ENCODE data around the gene USH1G.

The USH1G gene

DNA sequence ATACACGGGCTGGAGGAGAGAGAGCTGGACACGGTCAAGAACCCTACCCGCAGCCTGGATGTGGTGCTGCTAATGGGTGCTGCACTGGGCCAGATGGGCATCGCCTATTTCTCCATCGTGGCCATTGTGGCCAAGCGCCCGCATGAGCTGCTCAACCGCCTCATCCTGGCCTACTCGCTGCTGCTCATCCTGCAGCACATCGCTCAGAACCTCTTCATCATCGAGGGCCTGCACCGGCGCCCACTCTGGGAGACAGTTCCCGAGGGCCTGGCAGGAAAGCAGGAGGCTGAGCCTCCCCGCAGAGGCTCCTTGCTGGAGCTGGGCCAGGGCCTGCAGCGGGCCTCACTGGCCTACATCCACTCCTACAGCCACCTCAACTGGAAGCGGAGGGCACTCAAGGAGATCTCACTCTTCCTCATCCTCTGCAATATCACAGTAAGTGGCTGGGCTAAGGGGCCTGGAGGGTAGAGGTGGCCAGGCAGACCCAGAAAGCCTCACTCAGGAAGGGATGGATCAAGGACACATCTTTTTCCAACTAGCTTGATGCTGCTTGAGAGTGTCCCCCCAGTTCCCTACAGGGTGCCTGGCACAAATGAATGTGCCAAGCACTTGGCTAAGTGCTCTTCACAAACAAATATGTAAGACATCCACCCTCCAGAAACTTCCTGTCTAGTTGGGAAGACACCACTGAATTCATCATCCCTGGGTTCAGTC lies 24.1 kb upstream of the USH1G start:
- no peak overlapping the region for H2BK5ac ChIP-seq (ENCODE audit: low read depth, low read length, poor library complexity)
- H4K91ac ChIP-seq (ENCODE audit: low read depth, low read length): no peak overlapping the region
- no peak overlapping the region for H3K4ac ChIP-seq (ENCODE audit: low read depth, low read length)
- no peak for DNase-seq
- H4K12ac ChIP-seq (ENCODE audit: low read depth, low read length): no peak overlapping the region
- H3K27me3 ChIP-seq (ENCODE audit: insufficient read depth, low read length): no peaks in the 10 kb centered on the region
- H3K4me3 ChIP-seq (ENCODE audit: low read depth, low read length): no peak overlapping the region
- no peak overlapping the region for H2AFZ ChIP-seq (ENCODE audit: insufficient read depth, low read length, poor library complexity)
- no peak overlapping the region for H3K23ac ChIP-seq (ENCODE audit: low read length)
- no peaks in the 10 kb centered on the region for H3K36me3 ChIP-seq (ENCODE audit: control insufficient read depth in 1 of 2, insufficient read depth in 2 of 2, low read length in 2 of 2)
- H4K8ac ChIP-seq (ENCODE audit: low read depth, low read length): no peak overlapping the region
- H3K79me1 ChIP-seq (ENCODE audit: low read length): no peaks in the 10 kb centered on the region
- no peak overlapping the region for H3K4me2 ChIP-seq (ENCODE audit: low read length)
- no peak overlapping the region for H2BK120ac ChIP-seq (ENCODE audit: insufficient read depth, low read length, poor library complexity)
- no peak overlapping the region for H2AK5ac ChIP-seq (ENCODE audit: low read length)
- H3K27ac ChIP-seq (ENCODE audit: low read depth, low read length): no peak overlapping the region
- no peak overlapping the region for H3K14ac ChIP-seq (ENCODE audit: low read length)
- H3K4me1 ChIP-seq (ENCODE audit: control insufficient read depth in 1 of 2, insufficient read depth in 2 of 2, low read length in 2 of 2): no peaks in the 10 kb centered on the region
- H3K79me2 ChIP-seq (ENCODE audit: control insufficient read depth, insufficient read depth, low read length, poor library complexity): no peaks in the 10 kb centered on the region
- WGBS (ENCODE audit: extremely low coverage, insufficient coverage, insufficient read length): no CpG with 5 or more reads among the region's 17 CpGs
- no peak overlapping the region for H3K18ac ChIP-seq (ENCODE audit: low read length)
- peaks cover 3% of the 10 kb centered on the region for H3K9me3 ChIP-seq (ENCODE audit: insufficient read depth, low read depth, low read length)
- no peak overlapping the region for H2BK12ac ChIP-seq (ENCODE audit: low read length)
- H3K9ac ChIP-seq (ENCODE audit: low read length): no peak overlapping the region

DNA sequence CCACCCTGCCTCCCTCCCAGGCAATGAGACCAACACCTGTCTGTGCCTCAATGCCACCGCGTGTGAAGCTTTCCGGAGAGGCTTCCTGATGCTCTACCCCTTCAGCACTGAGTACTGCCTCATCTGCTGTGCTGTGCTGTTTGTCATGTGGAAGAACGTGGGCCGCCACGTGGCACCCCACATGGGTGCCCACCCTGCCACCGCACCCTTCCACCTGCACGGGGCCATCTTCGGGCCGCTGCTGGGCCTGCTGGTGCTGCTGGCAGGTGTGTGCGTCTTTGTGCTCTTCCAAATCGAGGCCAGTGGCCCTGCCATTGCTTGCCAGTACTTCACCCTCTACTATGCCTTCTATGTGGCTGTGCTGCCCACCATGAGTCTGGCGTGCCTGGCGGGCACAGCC lies 23.6 kb upstream of the USH1G start:
- Histone ChIP-seq H3K79me1 (ENCODE audit: low read length) (no peaks in the 10 kb centered on the region), H3K27ac (ENCODE audit: low read depth, low read length) (no peak overlapping the region), H2BK12ac (ENCODE audit: low read length) (no peak overlapping the region), H3K9ac (ENCODE audit: low read length) (no peak overlapping the region), H3K4ac (ENCODE audit: low read depth, low read length) (no peak overlapping the region), H4K91ac (ENCODE audit: low read depth, low read length) (no peak overlapping the region), H3K9me3 (ENCODE audit: insufficient read depth, low read depth, low read length) (peaks cover 3% of the 10 kb centered on the region), H3K4me1 (ENCODE audit: control insufficient read depth in 1 of 2, insufficient read depth in 2 of 2, low read length in 2 of 2) (no peaks in the 10 kb centered on the region), H4K12ac (ENCODE audit: low read depth, low read length) (no peak overlapping the region), H3K23ac (ENCODE audit: low read length) (no peak overlapping the region), H2AFZ (ENCODE audit: insufficient read depth, low read length, poor library complexity) (no peak overlapping the region), H3K4me3 (ENCODE audit: low read depth, low read length) (no peak overlapping the region), H3K79me2 (ENCODE audit: control insufficient read depth, insufficient read depth, low read length, poor library complexity) (no peaks in the 10 kb centered on the region), H2AK5ac (ENCODE audit: low read length) (no peak overlapping the region), H3K4me2 (ENCODE audit: low read length) (no peak overlapping the region), H2BK120ac (ENCODE audit: insufficient read depth, low read length, poor library complexity) (no peak overlapping the region), H3K27me3 (ENCODE audit: insufficient read depth, low read length) (no peaks in the 10 kb centered on the region), H2BK5ac (ENCODE audit: low read depth, low read length, poor library complexity) (no peak overlapping the region), H3K18ac (ENCODE audit: low read length) (no peak overlapping the region), H3K36me3 (ENCODE audit: control insufficient read depth in 1 of 2, insufficient read depth in 2 of 2, low read length in 2 of 2) (no peaks in the 10 kb centered on the region), H4K8ac (ENCODE audit: low read depth, low read length) (no peak overlapping the region), H3K14ac (ENCODE audit: low read length) (no peak overlapping the region)
- no CpG with 5 or more reads among the region's 14 CpGs for WGBS (ENCODE audit: extremely low coverage, insufficient coverage, insufficient read length)
- no peak for DNase-seq

DNA sequence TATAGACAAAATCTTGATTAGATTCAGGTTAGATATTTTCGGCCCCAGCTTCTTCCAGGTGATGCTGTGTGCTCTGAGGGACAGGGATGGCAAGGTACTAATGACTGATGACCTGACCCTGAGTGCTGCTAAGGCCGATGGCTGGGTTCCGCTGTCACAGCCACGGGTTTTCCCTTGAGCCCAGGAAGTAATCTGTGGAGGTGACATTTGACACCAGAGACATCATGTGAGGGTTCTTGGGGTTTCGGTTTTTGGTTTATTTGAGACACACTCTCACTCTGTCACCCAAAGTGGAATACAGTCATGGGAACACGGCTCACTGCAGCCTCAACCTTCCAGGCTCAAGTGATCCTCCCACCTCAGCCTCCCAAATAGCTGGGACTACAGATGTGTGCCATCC lies 22.5 kb upstream of the USH1G start:
- no peak overlapping the region for H2BK120ac ChIP-seq (ENCODE audit: insufficient read depth, low read length, poor library complexity)
- no peak overlapping the region for H2AK5ac ChIP-seq (ENCODE audit: low read length)
- H3K18ac ChIP-seq (ENCODE audit: low read length): no peak overlapping the region
- no peak overlapping the region for H3K14ac ChIP-seq (ENCODE audit: low read length)
- no peak overlapping the region for H3K4me3 ChIP-seq (ENCODE audit: low read depth, low read length)
- H3K36me3 ChIP-seq (ENCODE audit: control insufficient read depth in 1 of 2, insufficient read depth in 2 of 2, low read length in 2 of 2): no peaks in the 10 kb centered on the region
- no peak overlapping the region for H3K23ac ChIP-seq (ENCODE audit: low read length)
- no peak overlapping the region for H4K12ac ChIP-seq (ENCODE audit: low read depth, low read length)
- H2BK12ac ChIP-seq (ENCODE audit: low read length): no peak overlapping the region
- no CpG with 5 or more reads among the region's 6 CpGs for WGBS (ENCODE audit: extremely low coverage, insufficient coverage, insufficient read length)
- H4K91ac ChIP-seq (ENCODE audit: low read depth, low read length): no peak overlapping the region
- no peak overlapping the region for H2AFZ ChIP-seq (ENCODE audit: insufficient read depth, low read length, poor library complexity)
- H3K27me3 ChIP-seq (ENCODE audit: insufficient read depth, low read length): no peaks in the 10 kb centered on the region
- H3K4me1 ChIP-seq (ENCODE audit: control insufficient read depth in 1 of 2, insufficient read depth in 2 of 2, low read length in 2 of 2): no peaks in the 10 kb centered on the region
- H3K9ac ChIP-seq (ENCODE audit: low read length): no peak overlapping the region
- H3K79me1 ChIP-seq (ENCODE audit: low read length): no peaks in the 10 kb centered on the region
- H4K8ac ChIP-seq (ENCODE audit: low read depth, low read length): no peak overlapping the region
- H2BK5ac ChIP-seq (ENCODE audit: low read depth, low read length, poor library complexity): no peak overlapping the region
- no peak overlapping the region for H3K4ac ChIP-seq (ENCODE audit: low read depth, low read length)
- H3K4me2 ChIP-seq (ENCODE audit: low read length): no peak overlapping the region
- H3K79me2 ChIP-seq (ENCODE audit: control insufficient read depth, insufficient read depth, low read length, poor library complexity): no peaks in the 10 kb centered on the region
- peaks cover 3% of the 10 kb centered on the region for H3K9me3 ChIP-seq (ENCODE audit: insufficient read depth, low read depth, low read length)
- H3K27ac ChIP-seq (ENCODE audit: low read depth, low read length): no peak overlapping the region
- no peak for DNase-seq

DNA sequence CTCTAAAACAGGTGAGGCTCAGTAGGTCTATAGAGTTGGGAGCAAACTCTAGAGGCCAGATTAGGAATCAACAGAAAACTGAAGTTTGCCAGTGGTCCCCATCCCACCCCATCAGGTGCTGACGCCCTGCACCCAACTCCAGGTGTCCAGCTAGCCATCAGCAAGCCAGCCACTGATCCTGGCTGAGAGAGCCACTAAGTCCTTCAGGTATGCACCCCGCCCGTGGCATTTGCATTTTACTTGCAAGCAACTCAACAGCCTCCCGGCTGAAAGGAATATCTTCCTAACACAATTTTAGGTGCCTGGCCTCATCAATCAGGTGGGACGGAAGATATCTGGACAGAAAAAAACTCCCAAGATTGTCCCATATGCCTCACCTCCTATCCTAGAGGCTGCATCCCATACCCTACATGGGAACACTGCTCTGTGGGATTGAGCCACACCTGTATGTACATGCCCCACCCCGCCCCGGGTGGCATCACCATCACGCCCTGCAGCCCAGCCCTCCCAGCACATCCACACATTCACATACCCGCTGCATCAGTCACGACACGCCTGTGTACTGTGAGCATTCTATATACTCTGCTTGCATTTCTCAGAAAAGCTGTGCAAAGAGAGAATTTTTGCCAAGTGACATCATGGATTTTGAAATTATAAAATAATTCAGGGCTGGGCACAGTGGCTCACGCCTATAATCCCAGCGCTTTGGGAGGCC lies 20.9 kb upstream of the USH1G start:
- Histone ChIP-seq H3K79me2 (ENCODE audit: control insufficient read depth, insufficient read depth, low read length, poor library complexity) (no peaks in the 10 kb centered on the region), H3K18ac (ENCODE audit: low read length) (no peak overlapping the region), H3K9me3 (ENCODE audit: insufficient read depth, low read depth, low read length) (peaks cover 3% of the 10 kb centered on the region), H3K9ac (ENCODE audit: low read length) (no peak overlapping the region), H4K12ac (ENCODE audit: low read depth, low read length) (no peak overlapping the region), H3K79me1 (ENCODE audit: low read length) (no peaks in the 10 kb centered on the region), H2AFZ (ENCODE audit: insufficient read depth, low read length, poor library complexity) (no peak overlapping the region), H3K14ac (ENCODE audit: low read length) (no peak overlapping the region), H3K23ac (ENCODE audit: low read length) (no peak overlapping the region), H3K4me1 (ENCODE audit: control insufficient read depth in 1 of 2, insufficient read depth in 2 of 2, low read length in 2 of 2) (no peaks in the 10 kb centered on the region), H3K4me3 (ENCODE audit: low read depth, low read length) (no peak overlapping the region), H4K91ac (ENCODE audit: low read depth, low read length) (no peak overlapping the region), H2AK5ac (ENCODE audit: low read length) (no peak overlapping the region), H3K4me2 (ENCODE audit: low read length) (no peak overlapping the region), H3K36me3 (ENCODE audit: control insufficient read depth in 1 of 2, insufficient read depth in 2 of 2, low read length in 2 of 2) (no peaks in the 10 kb centered on the region), H3K4ac (ENCODE audit: low read depth, low read length) (no peak overlapping the region), H3K27ac (ENCODE audit: low read depth, low read length) (no peak overlapping the region), H3K27me3 (ENCODE audit: insufficient read depth, low read length) (no peaks in the 10 kb centered on the region), H2BK120ac (ENCODE audit: insufficient read depth, low read length, poor library complexity) (no peak overlapping the region), H4K8ac (ENCODE audit: low read depth, low read length) (no peak overlapping the region), H2BK12ac (ENCODE audit: low read length) (no peak overlapping the region), H2BK5ac (ENCODE audit: low read depth, low read length, poor library complexity) (no peak overlapping the region)
- DNase-seq: peak; percentile 94 to 96
- no CpG with 5 or more reads among the region's 13 CpGs for WGBS (ENCODE audit: extremely low coverage, insufficient coverage, insufficient read length)

Measured in trophoblast cell (in vitro differentiated cells and primary cell).